ENCODE measurements around the gene RASGEF1C. TPM values are rescaled to one million over a fixed set of nuclear protein-coding genes. Genes with fewer than 3 reads are reported as not detected.

The RASGEF1C gene
- total RNA-seq, 1 donor from 2014 or later: not detected

GRCh38 chr5:180230017-180230416 lies 21.0 kb upstream of the RASGEF1C start:
- Histone ChIP-seq H3K27ac (no peak overlapping the region), H3K9me3 (peaks cover 32% of the 10 kb centered on the region), H3K4me3 (no peak overlapping the region), H3K36me3 (peaks cover 16% of the 10 kb centered on the region), H3K4me1 (no peaks in the 10 kb centered on the region), H3K27me3 (ENCODE audit: low read depth) (no peaks in the 10 kb centered on the region)
- intact Hi-C loops (cut with DNase I): no loop called here
- no peak for TF ChIP-seq CTCF (IDR thresholded peaks at IDR 0.05)
- no peak for ATAC-seq
- no peak for DNase-seq

GRCh38 chr5:180222056-180222455 lies 13.0 kb upstream of the RASGEF1C start:
- Histone ChIP-seq H3K9me3 (peaks cover 74% of the 10 kb centered on the region), H3K27me3 (ENCODE audit: low read depth) (no peaks in the 10 kb centered on the region), H3K36me3 (no peaks in the 10 kb centered on the region), H3K4me3 (no peak overlapping the region), H3K4me1 (no peaks in the 10 kb centered on the region), H3K27ac (no peak overlapping the region)
- no peak for ATAC-seq
- intact Hi-C loops (cut with DNase I): no loop called here
- DNase-seq: no peak
- TF ChIP-seq CTCF (IDR thresholded peaks at IDR 0.05): no peak

- Histone ChIP-seq H3K27me3 (ENCODE audit: low read depth) (peaks cover under 1% of the 10 kb centered on the region), H3K27ac (no peak overlapping the region), H3K4me3 (no peak overlapping the region), H3K4me1 (no peaks in the 10 kb centered on the region), H3K9me3 (peaks cover 43% of the 10 kb centered on the region), H3K36me3 (no peaks in the 10 kb centered on the region)
- ATAC-seq: no peak
- no peak for TF ChIP-seq CTCF (IDR thresholded peaks at IDR 0.05)
- DNase-seq: no peak
- intact Hi-C loops (cut with DNase I): no loop called here
Observed at GRCh38 chr5:180217797-180218196, 8.8 kb upstream of the RASGEF1C start.

GRCh38 chr5:180216646-180217171 lies 7.7 kb upstream of the RASGEF1C start:
- H3K9me3 ChIP-seq: peaks cover 33% of the 10 kb centered on the region
- H3K27ac ChIP-seq: no peak overlapping the region
- H3K4me3 ChIP-seq: no peak overlapping the region
- H3K27me3 ChIP-seq (ENCODE audit: low read depth): peaks cover 11% of the 10 kb centered on the region
- H3K36me3 ChIP-seq: no peaks in the 10 kb centered on the region
- no peak for DNase-seq
- no peak for TF ChIP-seq CTCF (IDR thresholded peaks at IDR 0.05)
- no peak for ATAC-seq
- intact Hi-C loops (cut with DNase I): no loop called here
- no peaks in the 10 kb centered on the region for H3K4me1 ChIP-seq

GRCh38 chr5:180215783-180216630 lies 7.0 kb upstream of the RASGEF1C start:
- Histone ChIP-seq H3K4me1 (no peaks in the 10 kb centered on the region), H3K4me3 (no peak overlapping the region), H3K27ac (no peak overlapping the region), H3K36me3 (no peaks in the 10 kb centered on the region), H3K9me3 (peaks cover 26% of the 10 kb centered on the region), H3K27me3 (ENCODE audit: low read depth) (peaks cover 14% of the 10 kb centered on the region)
- intact Hi-C loops (cut with DNase I): no loop called here
- TF ChIP-seq CTCF (IDR thresholded peaks at IDR 0.05): no peak
- no peak for ATAC-seq
- DNase-seq: no peak

All from lower lobe of right lung (tissue), 2 donors.